HEK293 (cell line): ENCODE measurements around the gene ASIC3.
A peak's percentile ranks its signal among the peaks of the same experiment; 100 is the strongest.

Experiments
- CTCF ChIA-PET: fragments of 350-600 bp; formaldehyde crosslinking; extraction: SDS; loops from one replicate; lab custom pipeline; 2021; ENCODE audit warnings: antibody characterized with exemption; lab: Yijun Ruan, JAX
- POLR2A ChIA-PET: fragments of 300-600 bp; formaldehyde crosslinking; extraction: SDS; loops from one replicate; lab custom pipeline; 2020; ENCODE audit warnings: antibody characterized with exemption, inconsistent platforms; lab: Yijun Ruan, JAX
- H3K27ac ChIP-seq: fragments of 200-500 bp; sonication (Bioruptor generic); 2 replicates; pipeline ENCODE4 v1.5.1; 2014; ENCODE audit warnings: low read depth, low read length, control low read depth, inconsistent platforms; ENCODE audit errors: extremely low read depth
- H3K36me3 ChIP-seq, 2 experiments: fragments of 200-500 bp in 1 of 2; sonication (Bioruptor generic) in 1 of 2; 1 replicate in 1 of 2; 2 replicates in 1 of 2; pipeline ENCODE4 v1.5.1; 2014 to 2017; ENCODE audit warnings: inconsistent platforms in 2 of 2, low read length in 2 of 2; ENCODE audit not compliant: control insufficient read depth in 2 of 2, insufficient read depth in 1 of 2
- H3K4me1 ChIP-seq: fragments of 200-500 bp; sonication (Bioruptor generic); 2 replicates; pipeline ENCODE4 v1.5.1; 2014; ENCODE audit warnings: mild to moderate bottlenecking, low read length, inconsistent platforms; ENCODE audit not compliant: control insufficient read depth, insufficient read depth
- H3K4me3 ChIP-seq: 2 replicates; pipeline ENCODE4 v1.5.1; 2011; ENCODE audit warnings: low read depth, mild to moderate bottlenecking, control low read depth, low read length, moderate library complexity
- H3K9me3 ChIP-seq: fragments of 200-500 bp; sonication (Bioruptor generic); 2 replicates; pipeline ENCODE4 v1.5.1; 2014; ENCODE audit warnings: low read depth, low read length, inconsistent platforms; ENCODE audit not compliant: control insufficient read depth, insufficient read depth
- GFI1B ChIP-seq: fragments of 450-650 bp; formaldehyde crosslinking; IDR thresholded peaks from 2 replicates; pipeline ENCODE4 v1.5.1; 2016; ENCODE audit warnings: missing biosample characterization, missing genetic modification characterization
- KLF1 ChIP-seq: fragments of 450-650 bp; formaldehyde crosslinking; IDR thresholded peaks from 2 replicates; pipeline ENCODE4 v1.5.1; 2016; ENCODE audit warnings: missing biosample characterization, missing genetic modification characterization
- MYNN ChIP-seq: fragments of 450-650 bp; formaldehyde crosslinking; IDR thresholded peaks from 2 replicates; pipeline ENCODE4 v1.5.1; 2016; ENCODE audit warnings: missing biosample characterization, missing genetic modification characterization, borderline replicate concordance
- SETDB1 ChIP-seq: IDR thresholded peaks from one replicate; pipeline ENCODE4 v1.6.1; 2017; ENCODE audit warnings: mild to moderate bottlenecking, low read length, moderate library complexity, mixed read lengths; ENCODE audit not compliant: insufficient read length
- TRIM28 ChIP-seq: IDR thresholded peaks from 2 replicates; pipeline ENCODE4 v1.6.1; 2011; ENCODE audit warnings: low read length, control low read depth, borderline replicate concordance
- ZBTB21 ChIP-seq: fragments of 450-650 bp; formaldehyde crosslinking; IDR thresholded peaks from 2 replicates; pipeline ENCODE4 v1.5.1; 2017; ENCODE audit warnings: missing biosample characterization, missing genetic modification characterization
- ZFHX2 ChIP-seq: fragments of 450-650 bp; formaldehyde crosslinking; conservative IDR thresholded peaks from 2 replicates; pipeline ENCODE4 v1.5.1; 2016; ENCODE audit warnings: missing biosample characterization, missing genetic modification characterization
- ZNF248 ChIP-seq: fragments of 450-650 bp; formaldehyde crosslinking; IDR thresholded peaks from 2 replicates; pipeline ENCODE4 v1.5.1; 2017; ENCODE audit warnings: missing biosample characterization, missing genetic modification characterization
- ZNF292 ChIP-seq: fragments of 450-650 bp; formaldehyde crosslinking; IDR thresholded peaks from 2 replicates; pipeline ENCODE4 v1.5.1; 2016; ENCODE audit warnings: low read depth, missing biosample characterization, missing genetic modification characterization, borderline replicate concordance
- ZNF398 ChIP-seq: fragments of 450-650 bp; formaldehyde crosslinking; IDR thresholded peaks from 2 replicates; pipeline ENCODE4 v1.5.1; 2017; ENCODE audit warnings: missing biosample characterization, missing genetic modification characterization
- ZNF48 ChIP-seq: fragments of 450-650 bp; formaldehyde crosslinking; IDR thresholded peaks from 2 replicates; pipeline ENCODE4 v1.5.1; 2016; ENCODE audit warnings: missing biosample characterization, missing genetic modification characterization
- ZNF501 ChIP-seq: fragments of 450-650 bp; formaldehyde crosslinking; IDR thresholded peaks from 2 replicates; pipeline ENCODE4 v1.5.1; 2016; ENCODE audit warnings: missing biosample characterization, missing genetic modification characterization
- ZNF785 ChIP-seq: fragments of 450-650 bp; formaldehyde crosslinking; IDR thresholded peaks from 2 replicates; pipeline ENCODE4 v1.5.1; 2016; ENCODE audit warnings: missing biosample characterization, missing genetic modification characterization
- ZNF792 ChIP-seq: fragments of 450-650 bp; formaldehyde crosslinking; IDR thresholded peaks from 2 replicates; pipeline ENCODE4 v1.5.1; 2016; ENCODE audit warnings: missing biosample characterization, missing genetic modification characterization
- ZNF830 ChIP-seq: fragments of 450-650 bp; IDR thresholded peaks from 2 replicates; pipeline ENCODE4 v1.5.0; 2018; ENCODE audit warnings: missing biosample characterization, missing genetic modification characterization, low read depth, mild to moderate bottlenecking, moderate library complexity
- TF ChIP-seq, protein P1 (sequence below): fragments of 450-650 bp; formaldehyde crosslinking; IDR thresholded peaks from 2 replicates; pipeline ENCODE4 v1.5.1; 2016; ENCODE audit warnings: missing biosample characterization, missing genetic modification characterization
- TF ChIP-seq, protein P2 (sequence below): fragments of 450-650 bp; formaldehyde crosslinking; IDR thresholded peaks from 2 replicates; pipeline ENCODE4 v1.5.1; 2016; ENCODE audit warnings: missing biosample characterization, missing genetic modification characterization
- TF ChIP-seq, protein P3 (sequence below): fragments of 450-650 bp; formaldehyde crosslinking; conservative IDR thresholded peaks from 2 replicates; pipeline ENCODE4 v1.5.1; 2016; ENCODE audit warnings: low read depth, missing biosample characterization, missing genetic modification characterization

Gene ASIC3

GRCh38 chr7:151028131-151028947 lies 20.0 kb upstream of the ASIC3 start, which contains the start of gene ABCB8 (continued):
- no peak for TF ChIP-seq ZNF785 (tag by site-specific recombination)
- TF ChIP-seq ZNF792, result no peak
- TF ChIP-seq, protein P1, sequence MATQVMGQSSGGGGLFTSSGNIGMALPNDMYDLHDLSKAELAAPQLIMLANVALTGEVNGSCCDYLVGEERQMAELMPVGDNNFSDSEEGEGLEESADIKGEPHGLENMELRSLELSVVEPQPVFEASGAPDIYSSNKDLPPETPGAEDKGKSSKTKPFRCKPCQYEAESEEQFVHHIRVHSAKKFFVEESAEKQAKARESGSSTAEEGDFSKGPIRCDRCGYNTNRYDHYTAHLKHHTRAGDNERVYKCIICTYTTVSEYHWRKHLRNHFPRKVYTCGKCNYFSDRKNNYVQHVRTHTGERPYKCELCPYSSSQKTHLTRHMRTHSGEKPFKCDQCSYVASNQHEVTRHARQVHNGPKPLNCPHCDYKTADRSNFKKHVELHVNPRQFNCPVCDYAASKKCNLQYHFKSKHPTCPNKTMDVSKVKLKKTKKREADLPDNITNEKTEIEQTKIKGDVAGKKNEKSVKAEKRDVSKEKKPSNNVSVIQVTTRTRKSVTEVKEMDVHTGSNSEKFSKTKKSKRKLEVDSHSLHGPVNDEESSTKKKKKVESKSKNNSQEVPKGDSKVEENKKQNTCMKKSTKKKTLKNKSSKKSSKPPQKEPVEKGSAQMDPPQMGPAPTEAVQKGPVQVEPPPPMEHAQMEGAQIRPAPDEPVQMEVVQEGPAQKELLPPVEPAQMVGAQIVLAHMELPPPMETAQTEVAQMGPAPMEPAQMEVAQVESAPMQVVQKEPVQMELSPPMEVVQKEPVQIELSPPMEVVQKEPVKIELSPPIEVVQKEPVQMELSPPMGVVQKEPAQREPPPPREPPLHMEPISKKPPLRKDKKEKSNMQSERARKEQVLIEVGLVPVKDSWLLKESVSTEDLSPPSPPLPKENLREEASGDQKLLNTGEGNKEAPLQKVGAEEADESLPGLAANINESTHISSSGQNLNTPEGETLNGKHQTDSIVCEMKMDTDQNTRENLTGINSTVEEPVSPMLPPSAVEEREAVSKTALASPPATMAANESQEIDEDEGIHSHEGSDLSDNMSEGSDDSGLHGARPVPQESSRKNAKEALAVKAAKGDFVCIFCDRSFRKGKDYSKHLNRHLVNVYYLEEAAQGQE (tag by site-specific recombination), result no peak
- no peak for TF ChIP-seq GFI1B (tag by site-specific recombination)
- TF ChIP-seq ZNF830 (tag by site-specific recombination), result no peak
- no peak for TF ChIP-seq ZNF398 (tag by site-specific recombination)
- no peak for TF ChIP-seq ZNF48 (tag by site-specific recombination)
- no peak for TF ChIP-seq ZNF292 (tag by site-specific recombination)
- TF ChIP-seq ZNF248, result no peak
- TF ChIP-seq, protein P2, sequence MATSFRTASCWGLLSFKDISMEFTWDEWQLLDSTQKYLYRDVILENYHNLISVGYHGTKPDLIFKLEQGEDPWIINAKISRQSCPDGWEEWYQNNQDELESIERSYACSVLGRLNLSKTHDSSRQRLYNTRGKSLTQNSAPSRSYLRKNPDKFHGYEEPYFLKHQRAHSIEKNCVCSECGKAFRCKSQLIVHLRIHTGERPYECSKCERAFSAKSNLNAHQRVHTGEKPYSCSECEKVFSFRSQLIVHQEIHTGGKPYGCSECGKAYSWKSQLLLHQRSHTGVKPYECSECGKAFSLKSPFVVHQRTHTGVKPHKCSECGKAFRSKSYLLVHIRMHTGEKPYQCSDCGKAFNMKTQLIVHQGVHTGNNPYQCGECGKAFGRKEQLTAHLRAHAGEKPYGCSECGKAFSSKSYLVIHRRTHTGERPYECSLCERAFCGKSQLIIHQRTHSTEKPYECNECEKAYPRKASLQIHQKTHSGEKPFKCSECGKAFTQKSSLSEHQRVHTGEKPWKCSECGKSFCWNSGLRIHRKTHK (tag by site-specific recombination), result no peak
- TF ChIP-seq ZNF501, result peak; percentile 80; the same call in 1 of the 2 replicates
- 0 out of 2 replicates have a peak, but pooled peaks have one; percentile 16 for TF ChIP-seq ZFHX2 (tag by site-specific recombination)
- no peak for TF ChIP-seq MYNN
- no peak for TF ChIP-seq ZBTB21

GRCh38 chr7:151028948-151029501 lies 19.3 kb upstream of the ASIC3 start:
- Histone ChIP-seq H3K9me3 (no peaks in the 10 kb centered on the region), H3K27ac (no peak overlapping the region), H3K36me3 (peaks cover 0 to 22% of the 10 kb centered on the region in 2 experiments; a peak in 1 of 3 replicates), H3K4me3 (peak overlapping the region; percentile 84), H3K4me1 (no peaks in the 10 kb centered on the region)
- CTCF ChIA-PET, result interaction anchor here (0.6 to 1.5 kb wide), 8 partner anchors 10 to 86 kb away, joined by 3 to 20 read pairs (median 4); no protein-coding TSS in a partner anchor
- POLR2A ChIA-PET, result interaction anchor here (0.7 to 2.4 kb wide), 15 partner anchors 9 to 198 kb away, joined by 3 to 26 read pairs (median 8); partner anchors contain the start of genes ABCF2, AGAP3, ASIC3 and CDK5
- TF ChIP-seq, protein P3, sequence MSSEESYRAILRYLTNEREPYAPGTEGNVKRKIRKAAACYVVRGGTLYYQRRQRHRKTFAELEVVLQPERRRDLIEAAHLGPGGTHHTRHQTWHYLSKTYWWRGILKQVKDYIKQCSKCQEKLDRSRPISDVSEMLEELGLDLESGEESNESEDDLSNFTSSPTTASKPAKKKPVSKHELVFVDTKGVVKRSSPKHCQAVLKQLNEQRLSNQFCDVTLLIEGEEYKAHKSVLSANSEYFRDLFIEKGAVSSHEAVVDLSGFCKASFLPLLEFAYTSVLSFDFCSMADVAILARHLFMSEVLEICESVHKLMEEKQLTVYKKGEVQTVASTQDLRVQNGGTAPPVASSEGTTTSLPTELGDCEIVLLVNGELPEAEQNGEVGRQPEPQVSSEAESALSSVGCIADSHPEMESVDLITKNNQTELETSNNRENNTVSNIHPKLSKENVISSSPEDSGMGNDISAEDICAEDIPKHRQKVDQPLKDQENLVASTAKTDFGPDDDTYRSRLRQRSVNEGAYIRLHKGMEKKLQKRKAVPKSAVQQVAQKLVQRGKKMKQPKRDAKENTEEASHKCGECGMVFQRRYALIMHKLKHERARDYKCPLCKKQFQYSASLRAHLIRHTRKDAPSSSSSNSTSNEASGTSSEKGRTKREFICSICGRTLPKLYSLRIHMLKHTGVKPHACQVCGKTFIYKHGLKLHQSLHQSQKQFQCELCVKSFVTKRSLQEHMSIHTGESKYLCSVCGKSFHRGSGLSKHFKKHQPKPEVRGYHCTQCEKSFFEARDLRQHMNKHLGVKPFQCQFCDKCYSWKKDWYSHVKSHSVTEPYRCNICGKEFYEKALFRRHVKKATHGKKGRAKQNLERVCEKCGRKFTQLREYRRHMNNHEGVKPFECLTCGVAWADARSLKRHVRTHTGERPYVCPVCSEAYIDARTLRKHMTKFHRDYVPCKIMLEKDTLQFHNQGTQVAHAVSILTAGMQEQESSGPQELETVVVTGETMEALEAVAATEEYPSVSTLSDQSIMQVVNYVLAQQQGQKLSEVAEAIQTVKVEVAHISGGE, result 0 out of 2 replicates have a peak, but pooled peaks have one; percentile 3
- TF ChIP-seq SETDB1, result no peak
- 0 out of 2 replicates have a peak, but pooled peaks have one; percentile 2 for TF ChIP-seq KLF1
- no peak; the same call in 1 of the 2 replicates for TF ChIP-seq TRIM28
